HepG2 (cell line): Measurements from ENCODE around the gene ROM1. TPM values are rescaled to one million over a fixed set of nuclear protein-coding genes. Genes with fewer than 3 reads are reported as not detected.

ENCODE experiments used
- AGO1 ChIP-seq: fragments of 200-400 bp; formaldehyde crosslinking; IDR thresholded peaks from 2 replicates; pipeline ENCODE4 v1.6.1; 2017; ENCODE audit warnings: mild to moderate bottlenecking, low read depth, low read length, moderate library complexity; ENCODE audit not compliant: poor library complexity, severe bottlenecking
- ATAD3A ChIP-seq: sonication (generic); formaldehyde crosslinking; IDR thresholded peaks from 2 replicates; pipeline ENCODE4 v1.4.0; 2020; ENCODE audit warnings: missing genetic modification reagents
- MAFG ChIP-seq: sonication (generic); formaldehyde crosslinking; IDR thresholded peaks from 2 replicates; pipeline ENCODE4 v1.5.1; 2020; ENCODE audit warnings: mild to moderate bottlenecking, missing genetic modification reagents
- MED8 ChIP-seq: sonication (generic); formaldehyde crosslinking; IDR thresholded peaks from 2 replicates; pipeline ENCODE4 v1.8.1; 2023; ENCODE audit warnings: mild to moderate bottlenecking, missing genetic modification reagents; ENCODE audit not compliant: insufficient replicate concordance
- NCOR1 ChIP-seq: fragments of 200-600 bp; sonication (generic); IDR thresholded peaks from 2 replicates; pipeline ENCODE4 v1.7.0; 2017; ENCODE audit warnings: antibody characterized with exemption, low read length, borderline replicate concordance
- NFKBIZ ChIP-seq: IDR thresholded peaks from 2 replicates; pipeline ENCODE4 v1.6.1; 2018; ENCODE audit warnings: missing genetic modification reagents, missing compliant biosample characterization
- SATB2 ChIP-seq: sonication (generic); formaldehyde crosslinking; IDR thresholded peaks from 2 replicates; pipeline ENCODE4 v1.5.0; 2020; ENCODE audit warnings: missing genetic modification reagents
- SMAD9 ChIP-seq: sonication (generic); formaldehyde crosslinking; IDR thresholded peaks from 2 replicates; pipeline ENCODE4 v1.5.1; 2020; ENCODE audit warnings: mild to moderate bottlenecking, missing genetic modification reagents
- SP4 ChIP-seq: sonication (generic); formaldehyde crosslinking; IDR thresholded peaks from 2 replicates; pipeline ENCODE4 v1.8.1; 2023; ENCODE audit warnings: mild to moderate bottlenecking, missing genetic modification reagents
- ZNF3 ChIP-seq: IDR thresholded peaks from 2 replicates; pipeline ENCODE4 v1.7.0; 2017; ENCODE audit warnings: inconsistent platforms
- ZNF530 ChIP-seq: sonication (generic); formaldehyde crosslinking; IDR thresholded peaks from 2 replicates; pipeline ENCODE4 v1.5.0; 2020; ENCODE audit warnings: low read depth, mild to moderate bottlenecking, missing genetic modification reagents
- polyA plus RNA-seq, 8 experiments: library from polyadenylated mRNA; depleted of rRNA in 3 of 8; stranded (reverse) in 7 of 8; unstranded in 1 of 8; fragments of >200 nt; fragmentation: Illumina TruSeq in 4 of 8; extraction: Trizol in 4 of 8; gene quantifications; 2 replicates each; pipeline versions ENCODE4 v1.2.1 to v1.2.3, GENCODE V29; 2011 to 2016; ENCODE audit warnings: low read depth in 4 of 8, missing spikeins in 1 of 8, mixed read lengths in 1 of 8; ENCODE audit not compliant: insufficient read depth in 1 of 8
- total RNA-seq, 5 experiments: library from RNA; depleted of rRNA; stranded (reverse); fragments of >200 nt; fragmentation: Illumina TruSeq; extraction: Trizol; gene quantifications; 2 replicates each; pipeline ENCODE4 v1.2.3, GENCODE V29; 2016; ENCODE audit warnings: low read depth in 1 of 5
- TF ChIP-seq, protein P1 (sequence below): sonication (generic); formaldehyde crosslinking; IDR thresholded peaks from 2 replicates; pipeline ENCODE4 v1.4.0; 2020; ENCODE audit warnings: mild to moderate bottlenecking, low read depth, missing genetic modification reagents
- TF ChIP-seq, protein P2 (sequence below): sonication (generic); formaldehyde crosslinking; IDR thresholded peaks from 2 replicates; pipeline ENCODE4 v1.4.0; 2020; ENCODE audit warnings: missing genetic modification reagents
- TF ChIP-seq, protein P3 (sequence below): sonication (generic); formaldehyde crosslinking; IDR thresholded peaks from 2 replicates; pipeline ENCODE4 v1.8.0; 2023; ENCODE audit warnings: mild to moderate bottlenecking, missing genetic modification reagents
- TF ChIP-seq, protein P4 (sequence below): sonication (generic); formaldehyde crosslinking; conservative IDR thresholded peaks from 2 replicates; pipeline ENCODE4 v1.8.0; 2022; ENCODE audit warnings: mild to moderate bottlenecking, moderate library complexity, missing genetic modification reagents

The ROM1 gene
- total and polyA plus RNA-seq, 2 of the 13 experiments (the other 11 are each of a cell fraction or from before 2014, with no cell fraction given), result 1.2 to 2.4 TPM

DNA sequence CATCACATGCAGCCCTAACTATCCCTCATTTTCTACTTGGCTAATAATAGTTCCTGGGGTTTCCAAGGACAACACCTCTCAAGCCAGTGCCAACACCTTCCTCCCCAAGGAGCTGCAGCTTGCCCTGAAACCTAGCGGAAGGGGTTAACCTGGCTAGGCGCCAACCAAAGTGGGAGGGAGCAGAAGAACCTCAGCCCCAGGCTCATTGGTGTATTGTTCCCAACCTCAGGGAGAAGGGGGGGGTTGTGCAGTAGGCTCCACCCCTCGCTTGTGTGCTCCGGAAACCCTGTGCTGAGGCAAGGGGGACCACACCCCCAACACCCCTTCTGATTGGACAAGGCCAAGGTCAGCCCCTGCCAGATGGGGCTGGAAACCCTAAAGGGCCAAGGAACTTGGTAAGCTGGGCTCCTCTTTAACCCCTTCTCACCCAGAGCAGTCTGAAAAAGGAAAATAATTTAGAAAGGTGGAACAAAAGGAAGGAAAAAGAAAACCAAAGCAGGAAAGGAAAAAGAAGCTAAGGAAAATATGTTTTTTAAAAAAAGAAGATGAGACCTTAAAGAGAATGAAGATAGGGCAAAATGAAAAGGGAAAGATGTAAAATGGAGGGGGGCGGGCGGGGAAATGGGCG lies 13.9 kb upstream of the ROM1 start (continued):
- TF ChIP-seq, protein P1, sequence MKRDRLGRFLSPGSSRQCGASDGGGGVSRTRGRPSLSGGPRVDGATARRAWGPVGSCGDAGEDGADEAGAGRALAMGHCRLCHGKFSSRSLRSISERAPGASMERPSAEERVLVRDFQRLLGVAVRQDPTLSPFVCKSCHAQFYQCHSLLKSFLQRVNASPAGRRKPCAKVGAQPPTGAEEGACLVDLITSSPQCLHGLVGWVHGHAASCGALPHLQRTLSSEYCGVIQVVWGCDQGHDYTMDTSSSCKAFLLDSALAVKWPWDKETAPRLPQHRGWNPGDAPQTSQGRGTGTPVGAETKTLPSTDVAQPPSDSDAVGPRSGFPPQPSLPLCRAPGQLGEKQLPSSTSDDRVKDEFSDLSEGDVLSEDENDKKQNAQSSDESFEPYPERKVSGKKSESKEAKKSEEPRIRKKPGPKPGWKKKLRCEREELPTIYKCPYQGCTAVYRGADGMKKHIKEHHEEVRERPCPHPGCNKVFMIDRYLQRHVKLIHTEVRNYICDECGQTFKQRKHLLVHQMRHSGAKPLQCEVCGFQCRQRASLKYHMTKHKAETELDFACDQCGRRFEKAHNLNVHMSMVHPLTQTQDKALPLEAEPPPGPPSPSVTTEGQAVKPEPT (CRISPR knock-in tag), result no peak
- TF ChIP-seq AGO1 (no peak), ZNF530 (CRISPR knock-in tag) (no peak), SP4 (peak; percentile 66; the same call in 1 of the 2 replicates), ZNF3 (CRISPR knock-in tag) (no peak), SMAD9 (CRISPR knock-in tag) (no peak), SATB2 (CRISPR knock-in tag) (no peak), ATAD3A (CRISPR knock-in tag) (no peak), MAFG (no peak), MED8 (CRISPR knock-in tag) (no peak), NCOR1 (peak; percentile 66; the same call in 1 of the 2 replicates), NFKBIZ (no peak)
- TF ChIP-seq, protein P2, sequence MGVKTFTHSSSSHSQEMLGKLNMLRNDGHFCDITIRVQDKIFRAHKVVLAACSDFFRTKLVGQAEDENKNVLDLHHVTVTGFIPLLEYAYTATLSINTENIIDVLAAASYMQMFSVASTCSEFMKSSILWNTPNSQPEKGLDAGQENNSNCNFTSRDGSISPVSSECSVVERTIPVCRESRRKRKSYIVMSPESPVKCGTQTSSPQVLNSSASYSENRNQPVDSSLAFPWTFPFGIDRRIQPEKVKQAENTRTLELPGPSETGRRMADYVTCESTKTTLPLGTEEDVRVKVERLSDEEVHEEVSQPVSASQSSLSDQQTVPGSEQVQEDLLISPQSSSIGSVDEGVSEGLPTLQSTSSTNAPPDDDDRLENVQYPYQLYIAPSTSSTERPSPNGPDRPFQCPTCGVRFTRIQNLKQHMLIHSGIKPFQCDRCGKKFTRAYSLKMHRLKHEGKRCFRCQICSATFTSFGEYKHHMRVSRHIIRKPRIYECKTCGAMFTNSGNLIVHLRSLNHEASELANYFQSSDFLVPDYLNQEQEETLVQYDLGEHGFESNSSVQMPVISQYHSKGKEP (CRISPR knock-in tag), result no peak
- TF ChIP-seq, protein P3, sequence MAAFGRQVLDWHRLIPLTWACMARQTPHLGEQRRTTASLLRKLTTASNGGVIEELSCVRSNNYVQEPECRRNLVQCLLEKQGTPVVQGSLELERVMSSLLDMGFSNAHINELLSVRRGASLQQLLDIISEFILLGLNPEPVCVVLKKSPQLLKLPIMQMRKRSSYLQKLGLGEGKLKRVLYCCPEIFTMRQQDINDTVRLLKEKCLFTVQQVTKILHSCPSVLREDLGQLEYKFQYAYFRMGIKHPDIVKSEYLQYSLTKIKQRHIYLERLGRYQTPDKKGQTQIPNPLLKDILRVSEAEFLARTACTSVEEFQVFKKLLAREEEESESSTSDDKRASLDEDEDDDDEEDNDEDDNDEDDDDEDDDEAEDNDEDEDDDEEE (CRISPR knock-in tag), result no peak
- TF ChIP-seq, protein P4, sequence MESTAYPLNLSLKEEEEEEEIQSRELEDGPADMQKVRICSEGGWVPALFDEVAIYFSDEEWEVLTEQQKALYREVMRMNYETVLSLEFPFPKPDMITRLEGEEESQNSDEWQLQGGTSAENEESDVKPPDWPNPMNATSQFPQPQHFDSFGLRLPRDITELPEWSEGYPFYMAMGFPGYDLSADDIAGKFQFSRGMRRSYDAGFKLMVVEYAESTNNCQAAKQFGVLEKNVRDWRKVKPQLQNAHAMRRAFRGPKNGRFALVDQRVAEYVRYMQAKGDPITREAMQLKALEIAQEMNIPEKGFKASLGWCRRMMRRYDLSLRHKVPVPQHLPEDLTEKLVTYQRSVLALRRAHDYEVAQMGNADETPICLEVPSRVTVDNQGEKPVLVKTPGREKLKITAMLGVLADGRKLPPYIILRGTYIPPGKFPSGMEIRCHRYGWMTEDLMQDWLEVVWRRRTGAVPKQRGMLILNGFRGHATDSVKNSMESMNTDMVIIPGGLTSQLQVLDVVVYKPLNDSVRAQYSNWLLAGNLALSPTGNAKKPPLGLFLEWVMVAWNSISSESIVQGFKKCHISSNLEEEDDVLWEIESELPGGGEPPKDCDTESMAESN, result no peak
